HG03432 (cell line): ENCODE results near the gene KCNQ1OT1.

Experiments
- ATAC-seq: cut with Tn5 transposase; IDR thresholded peaks from one replicate; pipeline ENCODE4 v1.9.1; 2021; ENCODE audit warnings: mild to moderate bottlenecking, moderate library complexity; ENCODE audit not compliant: unreplicated experiment

The KCNQ1OT1 gene

DNA sequence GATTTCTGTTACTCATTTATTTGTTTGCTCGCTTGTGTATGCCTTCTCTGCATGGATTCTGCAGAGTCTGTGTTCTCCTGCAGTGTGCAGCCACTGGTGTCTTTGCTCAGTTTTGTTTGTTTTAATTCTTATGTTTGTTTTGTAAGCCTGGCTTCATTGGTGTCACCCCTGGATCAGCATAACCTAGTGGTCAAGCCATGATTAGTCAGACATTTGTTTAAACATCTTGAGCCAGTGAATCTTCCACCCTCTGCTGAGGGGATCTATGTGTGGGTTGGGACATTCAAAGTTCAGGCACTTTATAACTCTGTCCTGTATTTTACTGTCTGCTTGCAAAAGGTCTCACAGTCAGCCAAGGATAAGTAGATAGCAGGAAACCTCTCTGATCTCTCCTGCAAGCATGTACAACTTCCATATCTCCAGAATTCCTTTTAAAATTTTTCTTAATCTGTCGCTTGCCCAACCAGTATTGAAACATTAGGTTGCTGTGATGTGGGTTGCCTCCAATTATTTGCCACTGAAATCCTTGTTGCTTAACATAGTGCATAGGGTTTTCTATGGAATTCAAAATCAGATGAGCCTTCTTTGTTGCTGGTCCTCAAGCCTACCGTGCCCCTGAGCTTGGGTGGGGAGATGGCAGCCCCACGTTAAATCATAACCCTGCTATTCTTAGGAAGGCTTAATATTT, 86.8 kb downstream of the KCNQ1OT1 start:
- ATAC-seq = no peak

DNA sequence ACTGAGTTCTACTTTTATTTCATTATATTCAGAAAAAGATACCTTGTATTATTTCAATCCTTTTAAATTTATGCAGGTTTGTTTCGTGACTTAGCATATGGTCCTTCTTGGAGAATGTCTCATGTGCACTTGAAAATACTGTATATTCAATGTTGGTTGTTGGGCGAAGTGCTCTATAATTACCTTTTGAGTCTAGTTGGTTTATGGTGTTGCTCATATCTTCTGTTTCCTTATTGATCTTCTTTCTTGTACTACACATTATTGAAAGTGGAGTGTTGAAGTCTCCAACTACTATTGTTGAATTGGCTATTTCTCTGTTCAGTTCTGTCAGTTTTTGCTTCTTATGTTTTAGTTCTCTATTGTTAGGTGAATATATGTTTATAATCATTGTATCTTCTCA, 90.4 kb downstream of the KCNQ1OT1 start:
- ATAC-seq = no peak

DNA sequence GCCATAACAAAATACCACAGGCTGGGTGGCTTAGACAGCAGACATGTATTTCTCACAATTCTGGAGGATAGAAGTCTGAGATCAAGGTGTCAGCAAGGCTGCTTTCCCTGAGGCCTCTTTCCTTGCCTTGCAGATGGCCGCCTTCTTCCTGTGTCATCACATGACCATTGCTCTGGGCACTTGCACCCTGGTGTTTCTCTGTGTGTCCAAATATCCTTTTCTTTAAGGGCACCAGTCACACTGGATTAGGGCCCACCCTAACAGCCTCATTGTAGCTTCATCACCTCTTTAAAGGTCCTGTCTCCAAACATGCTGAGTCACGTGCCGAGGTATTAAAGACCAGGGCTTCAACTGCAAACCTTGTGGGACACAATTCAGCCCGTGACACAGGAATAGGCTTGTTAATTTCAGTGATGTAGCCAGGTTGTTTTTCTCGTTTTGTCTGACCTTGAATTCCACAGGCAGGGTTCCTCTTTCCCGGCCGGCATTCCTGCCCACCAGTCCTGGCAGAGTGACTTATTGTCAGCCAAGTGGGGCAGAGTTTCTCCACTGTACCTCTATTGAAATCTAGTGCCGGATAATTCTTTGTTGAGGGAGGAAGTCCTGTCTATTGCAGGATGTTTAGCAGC, 100.1 kb downstream of the KCNQ1OT1 start:
- no peak for ATAC-seq

DNA sequence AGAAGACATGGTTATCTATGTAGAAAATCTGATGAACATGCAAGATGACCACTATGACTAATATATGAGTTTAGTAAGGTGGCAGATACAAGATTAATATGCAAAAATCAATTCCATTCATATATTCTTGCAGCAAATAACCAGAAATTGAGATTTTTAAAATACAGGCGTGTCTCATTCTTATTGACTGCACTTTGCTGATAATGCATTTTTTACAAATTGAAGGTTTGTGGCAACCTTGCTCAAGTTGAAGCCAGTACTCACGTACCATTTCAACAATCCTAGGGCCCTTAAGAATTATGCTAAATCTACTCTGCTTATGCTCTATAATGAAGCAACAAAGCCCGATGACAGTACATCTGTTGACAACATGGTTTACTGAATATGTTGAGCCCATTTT, 104.6 kb downstream of the KCNQ1OT1 start:
- no peak for ATAC-seq

DNA sequence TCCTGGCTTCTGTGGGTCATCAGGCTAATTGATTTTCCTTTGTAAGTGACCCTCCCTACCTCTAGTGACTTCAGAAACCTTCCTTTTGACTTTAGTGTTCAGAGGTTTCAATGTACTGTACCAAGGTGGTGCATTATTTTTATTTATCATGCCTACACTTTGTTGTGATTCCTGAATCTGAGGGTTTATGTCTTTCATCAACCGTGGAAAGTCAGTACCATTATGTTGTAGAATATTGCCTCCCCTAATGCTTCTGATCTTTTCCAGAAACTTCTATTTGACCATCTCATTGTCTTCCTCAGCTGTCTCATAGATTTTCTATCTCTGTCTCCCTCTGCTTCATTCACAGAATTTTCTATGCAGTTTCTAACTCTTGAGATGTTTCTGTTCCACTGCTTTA, 105.5 kb downstream of the KCNQ1OT1 start:
- ATAC-seq = no peak

DNA sequence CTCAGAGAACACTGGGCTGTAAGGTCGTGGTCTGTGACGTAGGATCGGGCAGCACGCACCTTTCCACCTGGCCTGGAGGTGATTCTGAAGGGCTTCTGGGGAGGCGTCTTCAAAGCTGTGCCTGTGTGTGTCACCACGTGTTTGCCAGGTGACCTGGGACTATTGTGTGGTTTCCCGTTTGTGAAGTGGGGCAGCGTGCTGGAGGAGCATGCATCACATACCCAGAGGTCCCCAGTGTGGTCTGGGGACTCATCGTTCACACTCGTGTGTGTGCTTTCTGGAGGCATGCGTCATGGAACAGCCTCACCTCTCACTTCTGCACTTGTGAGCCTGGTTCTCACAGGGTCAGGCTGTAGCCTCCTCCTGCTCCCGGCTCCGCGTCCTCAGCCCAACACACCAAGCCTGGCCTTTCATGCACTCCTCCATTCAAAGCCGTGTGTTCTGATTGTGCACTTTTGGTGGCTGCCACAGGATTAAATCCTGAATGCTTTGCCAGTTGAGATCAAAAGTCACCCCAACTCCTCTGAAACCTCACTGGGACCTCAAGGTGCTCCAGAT, 106.3 kb downstream of the KCNQ1OT1 start:
- ATAC-seq = no peak

DNA sequence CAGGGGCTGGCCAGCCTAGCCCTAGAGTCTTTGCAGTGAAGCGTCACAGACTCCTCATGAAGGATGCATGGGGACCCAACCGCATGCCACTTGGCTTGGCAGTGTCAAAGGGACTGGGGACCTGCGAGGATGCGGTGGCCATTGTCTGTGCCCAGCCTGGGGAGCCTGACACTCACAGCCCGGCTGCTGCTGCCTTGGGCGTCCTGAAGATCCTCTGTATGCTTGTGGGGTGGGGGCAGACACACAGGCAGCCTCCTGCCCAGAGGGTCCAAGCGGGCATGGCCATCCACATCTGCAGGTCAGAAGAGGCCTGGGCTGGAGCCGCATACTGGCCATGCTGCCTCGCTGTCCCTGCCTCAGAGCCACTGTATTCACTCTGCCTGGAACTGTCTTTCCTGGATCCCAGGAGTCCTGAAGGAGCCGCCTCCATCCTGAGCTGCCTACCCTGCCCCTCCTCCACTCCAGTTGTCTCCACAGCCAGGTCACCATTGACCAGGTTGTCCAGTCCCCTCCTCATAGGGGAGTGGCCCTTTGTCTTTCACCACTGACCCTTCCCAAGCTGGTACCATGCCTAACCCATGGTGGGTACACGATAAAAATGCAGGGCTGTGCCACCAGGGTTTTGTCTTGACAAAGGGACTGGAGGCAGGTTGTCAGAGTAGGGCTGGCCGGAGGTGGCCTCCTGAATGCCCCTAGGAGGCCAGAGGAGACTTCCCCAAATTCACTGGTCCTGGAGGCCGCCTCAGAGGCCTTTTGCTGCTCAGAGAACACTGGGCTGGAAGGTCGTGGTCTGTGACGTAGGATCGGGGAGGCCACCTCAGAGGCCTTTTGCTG, 107.0 kb downstream of the KCNQ1OT1 start:
- ATAC-seq = no peak

DNA sequence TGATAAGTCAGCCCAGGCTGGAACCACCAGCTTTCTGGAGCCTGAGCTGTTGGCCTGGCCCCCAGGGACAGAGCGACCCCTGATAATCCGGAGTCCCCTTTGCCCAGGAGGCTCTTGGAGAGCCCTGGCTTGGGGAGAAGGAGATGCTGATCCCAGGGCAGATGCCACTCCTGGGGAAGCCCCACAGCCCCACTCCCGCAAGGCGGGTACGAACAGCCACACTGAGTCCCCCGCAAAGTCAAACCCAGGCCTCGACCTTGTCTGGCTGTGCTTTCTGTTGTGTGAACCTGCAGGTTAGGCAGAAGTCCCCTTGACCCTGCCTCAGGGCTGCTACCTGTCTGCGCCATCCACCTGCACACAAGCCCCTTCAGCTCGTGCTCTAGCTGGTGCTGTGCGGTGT, 108.0 kb downstream of the KCNQ1OT1 start:
- no peak for ATAC-seq

DNA sequence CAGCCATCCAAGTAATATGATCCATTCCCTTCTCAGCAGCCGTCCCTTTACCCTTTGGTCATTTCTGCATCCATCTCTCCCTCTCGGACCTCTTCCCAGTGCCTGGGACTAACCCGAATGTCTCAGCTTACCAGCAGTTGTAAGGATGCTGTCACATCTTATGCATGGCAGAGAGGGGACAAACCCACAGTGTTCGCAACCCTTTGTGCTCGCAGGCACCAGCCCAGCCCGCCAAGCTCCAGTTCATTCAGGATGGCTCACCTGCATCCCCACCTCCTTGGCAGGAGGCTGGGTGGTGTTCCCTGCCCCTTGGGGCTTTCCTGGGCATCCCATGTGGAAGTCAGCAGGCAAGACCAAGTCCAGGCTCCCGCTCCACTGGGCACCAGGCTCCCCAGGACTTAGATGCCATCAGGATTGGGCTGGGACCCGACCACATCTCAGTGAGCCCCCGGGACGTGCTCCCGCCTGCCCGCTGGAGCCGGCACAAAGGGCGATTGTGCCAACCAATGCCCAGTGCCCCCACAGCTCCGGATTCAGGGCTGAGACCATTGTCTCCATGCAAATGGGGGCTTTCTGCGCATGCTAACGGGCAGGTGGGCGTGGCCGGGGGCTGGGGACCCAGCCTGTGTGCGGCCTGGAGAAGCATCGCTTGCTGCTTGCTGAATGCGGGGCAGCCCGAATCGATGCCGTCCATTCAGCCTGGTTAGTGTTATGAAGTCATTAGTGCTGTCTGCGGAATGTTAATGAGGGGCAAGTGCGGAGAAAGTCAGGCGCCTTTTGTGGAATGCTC, 108.6 kb downstream of the KCNQ1OT1 start:
- ATAC-seq = no peak

DNA sequence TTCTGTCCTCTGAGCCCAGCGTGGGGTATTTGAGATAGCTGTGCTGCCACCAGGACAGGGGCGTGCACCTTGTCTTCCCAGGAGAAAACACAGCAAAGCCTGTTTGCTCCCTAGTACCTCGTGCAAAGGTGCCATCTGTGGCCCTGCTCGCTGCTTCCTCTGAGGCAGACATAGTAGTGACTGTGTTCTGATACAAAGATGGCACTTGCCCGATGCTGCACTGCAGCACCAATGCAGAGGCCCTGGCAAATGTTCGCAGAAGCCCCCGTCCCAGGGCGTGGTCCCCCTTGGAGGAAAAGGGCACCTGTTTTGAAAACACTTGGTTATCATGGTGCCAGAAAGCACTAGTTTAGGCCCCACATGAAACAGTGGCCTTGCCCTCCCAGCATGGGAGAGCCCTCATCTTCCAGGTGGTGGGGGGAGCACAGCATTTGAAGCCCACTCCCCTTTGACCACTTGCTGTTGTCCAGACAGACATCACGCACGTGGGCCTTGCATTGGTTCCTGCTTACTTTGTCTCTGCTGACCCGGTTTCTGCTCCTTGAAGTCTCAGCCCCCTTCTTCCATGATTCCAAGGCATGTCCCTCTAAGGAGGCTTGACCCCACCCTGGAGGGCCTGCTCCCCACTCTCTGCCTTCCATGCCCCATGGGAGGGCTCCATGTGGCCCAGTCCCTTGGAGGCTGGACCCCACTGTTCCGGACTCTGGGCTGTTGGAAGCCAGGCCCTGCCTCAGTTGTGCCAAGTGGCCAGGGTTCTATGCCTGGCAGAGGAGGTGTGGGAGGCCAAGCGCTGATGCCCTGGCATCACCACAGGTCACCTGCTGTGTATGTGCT, 109.4 kb downstream of the KCNQ1OT1 start:
- ATAC-seq = no peak

DNA sequence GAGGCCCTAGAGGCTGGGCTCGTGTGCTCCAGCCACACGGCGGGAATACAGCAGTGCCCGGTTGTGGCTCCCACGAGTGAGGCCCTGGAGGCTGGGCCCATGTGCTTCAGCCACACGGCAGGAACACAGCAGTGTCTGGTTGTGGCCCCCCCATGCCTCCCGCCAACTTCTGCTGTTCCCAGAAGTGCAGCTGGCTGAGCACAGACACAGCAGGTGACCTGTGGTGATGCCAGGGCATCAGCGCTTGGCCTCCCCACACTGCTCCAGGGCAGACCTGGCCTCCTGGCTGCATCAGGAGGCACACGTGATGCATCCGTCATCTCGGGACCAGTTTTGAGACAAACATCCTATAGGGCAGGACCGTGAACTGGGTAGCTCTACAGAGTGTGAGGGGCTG, 110.3 kb downstream of the KCNQ1OT1 start:
- no peak for ATAC-seq

DNA sequence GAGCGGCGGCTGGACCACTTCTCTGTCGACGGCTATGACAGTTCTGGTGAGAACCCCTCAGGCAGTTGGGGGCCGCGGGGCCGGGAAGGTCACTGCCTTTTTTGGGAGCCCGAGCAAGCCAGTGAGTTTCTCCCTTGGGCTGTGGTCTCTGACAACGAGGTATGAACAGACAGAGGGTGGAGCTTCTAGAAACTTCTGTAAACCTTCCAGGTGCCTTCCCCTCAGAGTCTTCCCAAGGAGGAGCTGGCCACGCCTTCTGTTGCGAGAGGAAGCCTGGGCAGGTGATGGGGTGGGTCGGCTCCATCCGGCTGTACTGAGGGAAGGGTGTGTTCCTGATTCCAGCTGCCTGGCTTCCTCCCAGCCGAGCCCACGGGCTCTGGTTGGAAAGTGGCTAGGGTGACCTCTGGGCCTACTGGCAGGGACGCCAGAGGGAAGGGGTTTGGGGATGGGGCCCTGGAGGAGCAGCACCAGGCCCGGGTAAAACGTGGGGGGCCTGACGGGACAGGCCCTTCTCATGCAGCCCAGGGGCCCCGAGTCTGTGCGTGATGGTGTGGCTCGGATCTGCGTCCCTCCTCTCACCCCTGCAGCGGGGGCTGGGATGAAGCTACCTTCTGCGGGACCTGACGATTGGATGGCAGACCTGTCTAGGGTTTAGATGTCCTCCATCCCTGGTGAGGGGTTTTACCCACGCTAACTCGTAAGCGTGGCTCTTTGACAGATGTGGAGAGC, 110.8 kb downstream of the KCNQ1OT1 start:
- ATAC-seq = no peak

DNA sequence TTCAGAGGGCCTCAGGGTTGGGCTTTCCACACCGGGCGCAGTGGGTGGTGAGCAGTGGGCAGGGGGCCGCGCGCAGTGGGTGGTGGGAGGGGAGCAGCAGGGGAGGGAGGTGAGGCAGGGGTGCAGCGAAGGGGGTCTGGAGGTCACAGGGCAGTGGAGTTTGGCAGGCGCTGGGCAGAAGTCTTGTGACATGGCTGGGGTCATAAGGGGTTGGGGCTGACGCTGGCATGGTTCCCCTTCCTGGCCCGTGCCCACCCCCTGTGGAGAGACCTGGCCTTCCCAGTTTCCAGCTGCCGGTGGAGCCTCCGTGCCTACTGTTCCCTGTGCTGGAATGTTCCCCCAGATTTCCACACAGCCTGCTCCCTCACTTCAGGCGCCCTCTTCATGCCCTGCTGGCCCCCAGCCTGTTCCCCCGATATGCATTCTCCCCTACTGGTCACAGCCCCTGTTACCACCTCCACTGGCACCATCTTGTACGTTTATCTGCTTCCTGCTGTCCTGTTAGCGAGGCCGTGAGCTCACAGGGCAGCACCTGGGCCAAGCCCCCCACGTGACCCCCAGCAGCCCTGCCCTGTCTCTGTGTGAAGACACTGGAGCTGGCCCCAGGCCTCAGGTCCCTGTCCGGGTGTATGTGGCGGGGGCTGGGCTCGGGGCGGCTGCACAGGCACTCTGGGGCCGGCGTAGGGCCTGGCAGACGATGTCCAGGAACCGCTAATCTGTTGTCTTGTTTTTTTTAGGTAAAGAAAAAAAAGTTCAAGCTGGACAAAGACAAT, 111.6 kb downstream of the KCNQ1OT1 start:
- ATAC-seq = no peak

DNA sequence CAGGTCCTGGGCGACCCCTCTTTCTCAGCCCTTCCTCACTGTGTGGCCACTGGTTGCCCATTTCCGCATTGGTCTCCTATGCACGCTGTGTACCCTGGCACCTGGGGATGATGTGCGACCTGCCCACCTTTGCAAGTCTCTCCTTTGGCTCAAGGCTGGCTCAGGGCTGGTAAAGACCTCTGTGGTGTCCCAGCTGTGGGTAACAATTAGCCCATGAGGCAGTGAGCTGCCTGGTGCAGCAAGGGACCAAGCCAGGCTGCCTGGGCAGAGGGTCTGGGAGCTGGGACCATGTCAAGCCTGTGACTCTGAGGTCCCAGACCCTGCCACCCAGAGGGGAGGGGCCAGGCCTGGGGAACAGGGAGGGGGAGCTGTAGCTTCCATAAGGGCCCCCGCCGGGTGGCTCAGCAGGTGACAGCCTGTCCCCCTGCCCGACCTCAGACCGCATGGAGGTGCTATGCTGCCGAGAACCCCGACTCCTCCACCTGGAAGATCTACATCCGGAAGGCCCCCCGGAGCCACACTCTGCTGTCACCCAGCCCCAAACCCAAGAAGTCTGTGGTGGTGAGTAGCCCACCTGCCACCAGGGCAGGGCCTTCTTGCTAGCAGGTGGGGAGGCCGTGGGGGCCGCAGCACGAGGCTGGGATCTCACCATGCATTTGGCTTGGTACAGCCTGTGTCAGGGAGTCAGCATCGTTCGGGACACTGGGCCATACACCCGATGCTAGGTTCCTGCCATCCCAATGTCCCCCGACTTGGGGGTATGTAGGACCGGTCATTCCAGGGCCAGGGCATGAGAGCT, 112.5 kb downstream of the KCNQ1OT1 start:
- ATAC-seq = no peak

DNA sequence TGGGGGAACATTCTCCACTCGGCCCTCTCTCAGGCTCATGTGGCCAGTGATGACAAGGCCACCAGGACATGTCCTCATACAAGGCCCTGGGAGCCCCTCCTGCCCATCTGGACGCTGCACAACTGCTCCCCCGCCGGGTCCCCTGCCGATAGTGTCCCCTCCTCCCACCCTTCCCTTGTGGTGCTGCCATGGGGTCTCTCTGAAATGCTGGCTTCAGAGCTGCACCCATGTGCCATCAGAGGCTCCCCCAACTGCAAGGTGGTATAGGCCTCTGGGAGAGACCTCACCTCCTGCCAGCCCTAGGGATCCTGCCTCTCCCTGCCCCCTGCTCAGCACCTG, 113.0 kb downstream of the KCNQ1OT1 start:
- ATAC-seq = no peak

DNA sequence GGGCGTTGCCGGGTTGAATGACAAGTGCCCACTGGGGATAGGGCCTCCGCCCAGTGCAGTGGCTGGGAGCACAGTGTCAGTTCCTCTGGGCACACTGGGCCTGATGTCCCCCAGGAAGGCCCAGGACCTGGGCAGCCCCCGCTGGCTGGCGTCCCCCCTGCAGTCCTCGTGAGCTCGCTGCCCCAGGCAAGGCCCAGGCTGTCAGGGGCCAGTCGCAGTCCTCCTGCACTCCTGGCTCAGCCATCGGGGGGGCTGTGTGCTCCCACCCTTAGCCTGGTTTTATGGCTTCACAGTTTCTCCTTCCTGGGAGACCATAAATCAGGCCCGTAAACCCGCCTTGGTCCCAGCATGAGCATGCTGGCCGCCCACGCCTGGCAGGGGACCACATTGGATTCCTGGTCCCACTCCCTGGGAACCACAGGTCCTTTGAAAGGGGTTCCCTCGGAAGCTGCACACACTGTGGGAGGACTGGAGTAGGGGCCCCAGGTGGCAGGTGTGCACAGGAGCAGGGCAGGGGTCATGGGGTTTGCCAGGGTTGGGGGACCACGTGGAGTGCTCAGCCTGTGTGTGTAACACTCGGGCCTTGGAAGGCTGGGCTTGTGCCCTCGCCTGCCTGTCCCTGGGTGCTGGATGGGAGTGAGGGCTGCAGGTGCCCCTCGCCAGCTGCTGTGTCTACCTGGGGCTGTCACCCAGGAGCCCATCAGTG, 113.6 kb downstream of the KCNQ1OT1 start:
- ATAC-seq = no peak

DNA sequence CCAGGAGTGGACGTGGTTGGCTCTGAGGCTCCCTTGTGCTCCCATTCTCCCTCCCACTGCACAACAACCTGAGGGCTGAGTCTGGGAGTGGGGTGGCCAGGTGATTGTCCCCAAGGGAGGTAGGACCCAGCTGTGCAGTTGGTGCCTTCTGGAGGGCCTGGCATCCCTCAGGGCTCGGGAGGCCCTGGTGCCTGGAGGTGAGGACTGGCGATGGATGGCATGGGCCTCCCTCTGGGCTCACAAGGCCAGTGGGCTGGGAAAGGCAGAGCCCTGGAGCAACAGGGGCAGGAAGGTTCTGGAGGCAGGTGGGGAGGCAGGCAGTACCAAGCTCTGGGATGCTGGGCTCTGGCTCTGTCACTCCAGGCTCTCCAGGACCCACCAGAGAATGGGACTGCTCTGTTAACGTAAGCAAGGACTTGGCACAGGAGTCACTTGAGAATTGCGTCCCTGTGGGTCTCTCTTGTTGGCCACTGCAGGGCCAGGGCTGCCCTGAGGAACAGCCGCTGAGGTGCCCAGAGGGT, 114.2 kb downstream of the KCNQ1OT1 start:
- no peak for ATAC-seq
